IMR-90 (cell line): ENCODE results near the gene GNL3. TPM values are rescaled to one million over a fixed set of nuclear protein-coding genes. Genes with fewer than 3 reads are reported as not detected.
A peak's percentile ranks its signal among the peaks of the same experiment; 100 is the strongest.

Experiments
- ATAC-seq: fragments of 200-7000 bp; cut with Tn5 transposase; 2 replicates; pipeline ENCODE4 v1.9.1; 2020; ENCODE audit warnings: low read depth, mild to moderate bottlenecking, moderate library complexity
- BruUV-seq: library from RNA; stranded (reverse); fragments of 400-500 nt; replicated peaks from 2 replicates; lab custom pipeline; 2021; lab: Mats Ljungman, UMichigan
- CTCF ChIA-PET: fragments of 300-600 bp; formaldehyde crosslinking; extraction: SDS; loops from one replicate; lab custom pipeline; 2021; ENCODE audit warnings: antibody characterized with exemption; lab: Yijun Ruan, JAX
- POLR2A ChIA-PET: fragments of 300-600 bp; sonication (Branson Sonifier 250); formaldehyde crosslinking; loops from one replicate; lab custom pipeline; 2022; ENCODE audit warnings: antibody characterized with exemption; ENCODE audit not compliant: unreplicated experiment; lab: Charles Lee
- DNase-seq: peaks from one replicate; pipeline ENCODE4 v3.0.0; 2013
- H2AFZ ChIP-seq: replicated peaks from 2 replicates; pipeline ENCODE3; 2013; ENCODE audit warnings: low read length, mild to moderate bottlenecking; ENCODE audit not compliant: poor library complexity
- H2AK5ac ChIP-seq: 2 replicates; pipeline ENCODE4 v1.6.1; 2013; ENCODE audit warnings: low read depth, low read length, inconsistent platforms
- H2AK9ac ChIP-seq: replicated peaks from 2 replicates; pipeline ENCODE3; 2013; ENCODE audit warnings: mild to moderate bottlenecking, low read depth, low read length, moderate library complexity; ENCODE audit not compliant: poor library complexity
- H2BK120ac ChIP-seq: 2 replicates; pipeline ENCODE4 v1.6.1; 2013; ENCODE audit warnings: low read depth, low read length, inconsistent platforms
- H2BK15ac ChIP-seq: 3 replicates; pipeline ENCODE4 v1.6.1; 2013; ENCODE audit warnings: low read depth, low read length, inconsistent platforms
- H2BK20ac ChIP-seq: 2 replicates; pipeline ENCODE4 v1.6.1; 2013; ENCODE audit warnings: low read depth, mild to moderate bottlenecking, inconsistent platforms, low read length, moderate library complexity
- H2BK5ac ChIP-seq: 2 replicates; pipeline ENCODE4 v1.6.1; 2013; ENCODE audit warnings: mild to moderate bottlenecking, low read depth, low read length, inconsistent platforms; ENCODE audit not compliant: poor library complexity, severe bottlenecking
- H3K14ac ChIP-seq: replicated peaks from 2 replicates; pipeline ENCODE4 v1.6.1; 2013; ENCODE audit warnings: low read depth, low read length, inconsistent platforms
- H3K18ac ChIP-seq: 2 replicates; pipeline ENCODE4 v1.6.1; 2013; ENCODE audit warnings: low read depth, low read length, control low read depth
- H3K23ac ChIP-seq: 2 replicates; pipeline ENCODE4 v1.6.1; 2013; ENCODE audit warnings: low read depth, low read length, inconsistent platforms
- H3K27ac ChIP-seq: 2 replicates; pipeline ENCODE4 v1.5.1; 2013; ENCODE audit warnings: mild to moderate bottlenecking, control low read depth, low read length; ENCODE audit not compliant: insufficient read depth
- H3K27me3 ChIP-seq: 2 replicates; pipeline ENCODE4 v1.6.1; 2013; ENCODE audit warnings: low read length; ENCODE audit not compliant: control insufficient read depth, insufficient read depth
- H3K36me3 ChIP-seq: 2 replicates; pipeline ENCODE4 v1.6.1; 2013; ENCODE audit warnings: low read length, mixed read lengths; ENCODE audit not compliant: control insufficient read depth, insufficient read depth
- H3K4ac ChIP-seq: 2 replicates; pipeline ENCODE4 v1.6.1; 2013; ENCODE audit warnings: low read depth, low read length, inconsistent platforms
- H3K4me1 ChIP-seq: 2 replicates; pipeline ENCODE4 v1.6.1; 2013; ENCODE audit warnings: low read length, mixed read lengths; ENCODE audit not compliant: control insufficient read depth, insufficient read depth
- H3K4me2 ChIP-seq: 2 replicates; pipeline ENCODE4 v1.6.1; 2013; ENCODE audit warnings: low read depth, mild to moderate bottlenecking, control low read depth, low read length, moderate library complexity
- H3K4me3 ChIP-seq: 2 replicates; pipeline ENCODE4 v1.5.1; 2013; ENCODE audit warnings: low read depth, mild to moderate bottlenecking, control low read depth, low read length, moderate library complexity; ENCODE audit not compliant: insufficient read depth
- H3K56ac ChIP-seq: 2 replicates; pipeline ENCODE4 v1.6.1; 2013; ENCODE audit warnings: low read length, inconsistent platforms; ENCODE audit not compliant: insufficient read depth; ENCODE audit errors: extremely low read depth
- H3K79me1 ChIP-seq, 2 experiments: 2 replicates each; pipeline ENCODE4 v1.6.1; 2013; ENCODE audit warnings: low read length in 2 of 2, inconsistent platforms in 1 of 2, low read depth in 1 of 2
- H3K9ac ChIP-seq: 2 replicates; pipeline ENCODE4 v1.6.1; 2013; ENCODE audit warnings: low read depth, low read length, control low read depth
- H3K9me1 ChIP-seq: 2 replicates; pipeline ENCODE4 v1.6.1; 2013; ENCODE audit warnings: low read length, inconsistent platforms; ENCODE audit not compliant: insufficient read depth
- H3K9me3 ChIP-seq: 2 replicates; pipeline ENCODE4 v1.6.1; 2013; ENCODE audit warnings: low read length; ENCODE audit not compliant: control insufficient read depth, insufficient read depth
- H4K20me1 ChIP-seq: 2 replicates; pipeline ENCODE4 v1.6.1; 2013; ENCODE audit warnings: low read length, inconsistent platforms; ENCODE audit not compliant: insufficient read depth
- H4K5ac ChIP-seq: 2 replicates; pipeline ENCODE4 v1.6.1; 2013; ENCODE audit warnings: mild to moderate bottlenecking, low read depth, low read length, control low read depth
- H4K8ac ChIP-seq, 2 experiments: 2 replicates each; pipeline ENCODE4 v1.6.1; 2013; ENCODE audit warnings: low read depth in 2 of 2, low read length in 2 of 2, control low read depth in 1 of 2, inconsistent platforms in 1 of 2
- H4K91ac ChIP-seq: 2 replicates; pipeline ENCODE4 v1.6.1; 2013; ENCODE audit warnings: low read depth, low read length, inconsistent platforms; ENCODE audit not compliant: insufficient read depth
- CEBPB ChIP-seq: IDR thresholded peaks from 2 replicates; pipeline ENCODE4 v1.6.1; 2012; ENCODE audit warnings: low read depth, low read length, improper control_type of control experiment
- CHD1 ChIP-seq: IDR thresholded peaks from 2 replicates; pipeline ENCODE4 v1.6.1; 2012; ENCODE audit warnings: low read depth, low read length, improper control_type of control experiment
- ELK1 ChIP-seq: fragments of 150-350 bp; IDR thresholded peaks from 2 replicates; pipeline ENCODE4 v1.6.1; 2016; ENCODE audit warnings: low read depth, mild to moderate bottlenecking, low read length, moderate library complexity, borderline replicate concordance
- FOS ChIP-seq: fragments of 150-350 bp; IDR thresholded peaks from 2 replicates; pipeline ENCODE4 v1.6.1; 2016; ENCODE audit warnings: low read depth, low read length
- MAFK ChIP-seq: IDR thresholded peaks from 2 replicates; pipeline ENCODE4 v1.6.1; 2012; ENCODE audit warnings: low read depth, low read length, improper control_type of control experiment
- MXI1 ChIP-seq: IDR thresholded peaks from 2 replicates; pipeline ENCODE4 v1.6.1; 2012; ENCODE audit warnings: low read depth, mild to moderate bottlenecking, low read length, moderate library complexity, borderline replicate concordance
- RAD21 ChIP-seq: IDR thresholded peaks from 2 replicates; pipeline ENCODE4 v1.6.1; 2012; ENCODE audit warnings: low read length, improper control_type of control experiment
- RFX5 ChIP-seq: IDR thresholded peaks from 2 replicates; pipeline ENCODE4 v1.8.0; 2012; ENCODE audit warnings: low read depth, mild to moderate bottlenecking, low read length, moderate library complexity
- SMC3 ChIP-seq: fragments of 150-350 bp; IDR thresholded peaks from 2 replicates; pipeline ENCODE4 v1.6.1; 2016; ENCODE audit warnings: low read depth, mild to moderate bottlenecking, antibody characterized with exemption, low read length, moderate library complexity
- WGBS, 2 experiments: methylation state at CpG; one replicate each; pipeline versions ENCODE4 v1.1.5 to v1.1.7; 2013; ENCODE audit warnings: missing lambda C conversion rate in 2 of 2; ENCODE audit not compliant: insufficient read length in 1 of 2; ENCODE audit errors: extremely low coverage in 2 of 2; 5-methylcytosine and 5-hydroxymethylcytosine counted together
- dilution Hi-C: fragments of 300-500 bp; cut with HindIII; formaldehyde crosslinking; loops from one replicate; pipeline ENCODE4 v1.14.3; 2018; ENCODE audit warnings: low sequenced_read_pairs; ENCODE audit not compliant: unreplicated experiment
- in situ Hi-C: fragments of 300-500 bp; cut with MboI; formaldehyde crosslinking; loops from 3 replicates; pipeline ENCODE4 v1.14.3; 2019; ENCODE audit warnings: low sequenced_read_pairs, inconsistent platforms, mixed read lengths
- intact Hi-C: fragments of 100-400 bp; cut with micrococcal nuclease; formaldehyde crosslinking; loops from 2 replicates; pipeline ENCODE4 v1.10.0; 2022
- polyA plus RNA-seq, 3 experiments: library from polyadenylated mRNA; depleted of rRNA; stranded (reverse); fragments of >200 nt; gene quantifications; 2 replicates each; pipeline ENCODE4 v1.2.3, GENCODE V29; 2012; ENCODE audit warnings: low replicate concordance in 1 of 3
- total RNA-seq: library from RNA; depleted of rRNA; stranded (reverse); fragments of >200 nt; gene quantifications from 2 replicates; pipeline ENCODE4 v1.2.3, GENCODE V29; 2012
- TF ChIP-seq, protein P1 (sequence below): conservative IDR thresholded peaks from 2 replicates; pipeline ENCODE4 v1.5.1; 2012; ENCODE audit warnings: mild to moderate bottlenecking, low read depth, low read length, improper control_type of control experiment

Gene GNL3
- total and polyA plus RNA-seq, 2 of the 4 experiments (the other 2 are of a cell fraction): 66.0 to 90.4 TPM

DNA sequence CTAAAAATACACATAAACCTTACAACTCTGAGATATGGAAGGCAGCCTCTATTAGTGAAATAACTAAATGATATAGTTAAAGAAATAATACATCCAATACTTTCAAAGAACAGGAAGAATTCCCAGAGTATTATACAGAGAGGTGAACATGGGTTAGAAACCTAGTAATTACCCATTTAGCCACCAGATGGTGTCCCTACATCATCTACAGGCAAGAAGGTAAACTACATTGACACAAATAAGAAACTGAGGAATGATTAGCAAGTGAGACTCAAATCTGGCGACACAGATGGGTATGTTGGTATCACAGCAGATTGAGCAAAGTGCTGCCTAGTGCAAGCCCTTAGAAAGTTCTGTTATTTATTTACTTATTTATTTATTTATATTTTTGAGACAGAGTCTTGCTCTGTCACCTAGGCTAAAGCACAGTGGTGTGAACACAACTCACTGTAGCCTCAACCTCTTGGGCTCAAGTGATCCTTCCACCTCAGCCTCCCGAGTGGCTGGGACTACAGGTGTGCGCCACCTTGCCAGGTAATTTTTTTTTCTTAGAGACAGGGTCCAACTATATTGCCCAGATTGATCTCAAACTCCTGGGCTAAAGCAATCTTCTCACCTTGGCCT, 56.7 kb downstream of the GNL3 start:
- intact Hi-C loops (loop anchor here (1.0 to 5.0 kb wide), 4 partner anchors 78 to 330 kb away; no protein-coding TSS in a partner anchor), dilution Hi-C loops (no loop called here), in situ Hi-C loops (loop anchor here (10.0 kb wide), 1 partner anchor 332 kb away; no protein-coding TSS in a partner anchor)
- Histone ChIP-seq H2BK20ac (no peak overlapping the region), H4K5ac (no peak overlapping the region), H2AK9ac (no peak overlapping the region), H3K9me1 (no peaks in the 10 kb centered on the region), H3K4me2 (no peak overlapping the region), H3K23ac (no peak overlapping the region), H3K79me1 (no peaks in the 10 kb centered on the region), H4K91ac (no peak overlapping the region), H2AFZ (no peak overlapping the region), H3K27me3 (no peaks in the 10 kb centered on the region), H3K27ac (no peak overlapping the region), H3K56ac (no peak overlapping the region), H3K4me1 (no peaks in the 10 kb centered on the region), H4K20me1 (no peaks in the 10 kb centered on the region), H2BK15ac (no peak overlapping the region), H3K4ac (no peak overlapping the region), H2BK5ac (no peak overlapping the region), H2BK120ac (no peak overlapping the region), H2AK5ac (no peak overlapping the region), H3K14ac (no peak overlapping the region), H4K8ac (no peak overlapping the region), H3K9ac (no peak overlapping the region), H3K36me3 (peaks cover 29% of the 10 kb centered on the region), H3K4me3 (no peak overlapping the region), H3K18ac (no peak overlapping the region), H3K9me3 (no peaks in the 10 kb centered on the region)
- no peak for TF ChIP-seq FOS
- peak; percentile 79 for TF ChIP-seq RAD21
- TF ChIP-seq, protein P1, sequence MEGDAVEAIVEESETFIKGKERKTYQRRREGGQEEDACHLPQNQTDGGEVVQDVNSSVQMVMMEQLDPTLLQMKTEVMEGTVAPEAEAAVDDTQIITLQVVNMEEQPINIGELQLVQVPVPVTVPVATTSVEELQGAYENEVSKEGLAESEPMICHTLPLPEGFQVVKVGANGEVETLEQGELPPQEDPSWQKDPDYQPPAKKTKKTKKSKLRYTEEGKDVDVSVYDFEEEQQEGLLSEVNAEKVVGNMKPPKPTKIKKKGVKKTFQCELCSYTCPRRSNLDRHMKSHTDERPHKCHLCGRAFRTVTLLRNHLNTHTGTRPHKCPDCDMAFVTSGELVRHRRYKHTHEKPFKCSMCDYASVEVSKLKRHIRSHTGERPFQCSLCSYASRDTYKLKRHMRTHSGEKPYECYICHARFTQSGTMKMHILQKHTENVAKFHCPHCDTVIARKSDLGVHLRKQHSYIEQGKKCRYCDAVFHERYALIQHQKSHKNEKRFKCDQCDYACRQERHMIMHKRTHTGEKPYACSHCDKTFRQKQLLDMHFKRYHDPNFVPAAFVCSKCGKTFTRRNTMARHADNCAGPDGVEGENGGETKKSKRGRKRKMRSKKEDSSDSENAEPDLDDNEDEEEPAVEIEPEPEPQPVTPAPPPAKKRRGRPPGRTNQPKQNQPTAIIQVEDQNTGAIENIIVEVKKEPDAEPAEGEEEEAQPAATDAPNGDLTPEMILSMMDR: peak; percentile 68
- TF ChIP-seq SMC3: peak; percentile 72
- no peak for TF ChIP-seq MAFK
- no peak for TF ChIP-seq CEBPB
- no peak for TF ChIP-seq MXI1
- TF ChIP-seq ELK1: no peak
- TF ChIP-seq CHD1: no peak
- no peak for TF ChIP-seq RFX5
- DNase-seq (peak; percentile 34), ATAC-seq (peak; percentile 71)
- BruUV-seq: no TSS peak
- no CpG with 5 or more reads among the region's 3 CpGs for WGBS, 2 experiments
- ChIA-PET POLR2A (no interaction called here), CTCF (interaction anchor here (0.7 to 1.3 kb wide), 4 partner anchors 70 to 372 kb away, joined by 3 to 4 read pairs (median 3); no protein-coding TSS in a partner anchor)
